ENCODE data around the gene C17orf113.

DNA sequence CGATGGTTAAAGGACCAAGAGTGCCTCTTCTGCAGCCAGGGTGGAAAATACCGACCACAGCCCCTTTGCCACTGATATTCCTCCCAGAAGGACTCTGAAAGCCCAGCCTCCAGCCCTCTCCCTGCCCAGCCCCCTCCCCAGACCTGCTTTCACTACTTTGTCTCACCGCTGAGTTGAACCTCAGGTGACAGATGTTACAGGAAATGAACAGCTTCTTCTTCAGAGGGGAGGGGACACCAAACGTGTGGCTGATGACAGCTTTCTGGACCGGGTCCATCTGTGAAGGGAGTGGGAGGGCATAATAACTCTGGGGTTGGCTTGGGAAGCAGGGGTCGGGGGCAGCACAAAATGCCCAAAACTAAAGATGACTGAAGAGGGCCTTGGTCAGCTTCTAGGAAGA, 16.3 kb downstream of the C17orf113 start:
- TF ChIP-seq, protein P1, sequence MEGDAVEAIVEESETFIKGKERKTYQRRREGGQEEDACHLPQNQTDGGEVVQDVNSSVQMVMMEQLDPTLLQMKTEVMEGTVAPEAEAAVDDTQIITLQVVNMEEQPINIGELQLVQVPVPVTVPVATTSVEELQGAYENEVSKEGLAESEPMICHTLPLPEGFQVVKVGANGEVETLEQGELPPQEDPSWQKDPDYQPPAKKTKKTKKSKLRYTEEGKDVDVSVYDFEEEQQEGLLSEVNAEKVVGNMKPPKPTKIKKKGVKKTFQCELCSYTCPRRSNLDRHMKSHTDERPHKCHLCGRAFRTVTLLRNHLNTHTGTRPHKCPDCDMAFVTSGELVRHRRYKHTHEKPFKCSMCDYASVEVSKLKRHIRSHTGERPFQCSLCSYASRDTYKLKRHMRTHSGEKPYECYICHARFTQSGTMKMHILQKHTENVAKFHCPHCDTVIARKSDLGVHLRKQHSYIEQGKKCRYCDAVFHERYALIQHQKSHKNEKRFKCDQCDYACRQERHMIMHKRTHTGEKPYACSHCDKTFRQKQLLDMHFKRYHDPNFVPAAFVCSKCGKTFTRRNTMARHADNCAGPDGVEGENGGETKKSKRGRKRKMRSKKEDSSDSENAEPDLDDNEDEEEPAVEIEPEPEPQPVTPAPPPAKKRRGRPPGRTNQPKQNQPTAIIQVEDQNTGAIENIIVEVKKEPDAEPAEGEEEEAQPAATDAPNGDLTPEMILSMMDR (IDR thresholded peaks at IDR 0.05): no peak
- TF ChIP-seq POLR2A (IDR thresholded peaks at IDR 0.05): no peak
